Neuronal stem cell (in vitro differentiated cells): ENCODE data around the gene LCT.

Source experiments
- DNase-seq: peaks from one replicate; pipeline ENCODE4 v3.0.0-alpha.2; 2013; ENCODE audit warnings: low spot score
- H2AFZ ChIP-seq: one replicate; pipeline ENCODE4 v1.6.1; 2013; ENCODE audit warnings: mild to moderate bottlenecking, low read length, inconsistent platforms
- H2AK5ac ChIP-seq: 2 replicates; pipeline ENCODE4 v1.6.1; 2013; ENCODE audit warnings: low read depth, mild to moderate bottlenecking, inconsistent platforms, low read length, moderate library complexity, mixed read lengths
- H2BK120ac ChIP-seq: 2 replicates; pipeline ENCODE4 v1.6.1; 2013; ENCODE audit warnings: low read depth, mild to moderate bottlenecking, inconsistent platforms, low read length, moderate library complexity, mixed read lengths
- H2BK12ac ChIP-seq: one replicate; pipeline ENCODE4 v1.6.1; 2013; ENCODE audit warnings: low read length, inconsistent platforms
- H2BK15ac ChIP-seq: 2 replicates; pipeline ENCODE4 v1.6.1; 2013; ENCODE audit warnings: mild to moderate bottlenecking, low read length, inconsistent platforms, mixed read lengths
- H2BK5ac ChIP-seq: one replicate; pipeline ENCODE4 v1.6.1; 2013; ENCODE audit warnings: inconsistent platforms, mild to moderate bottlenecking, low read length, moderate library complexity
- H3K14ac ChIP-seq: one replicate; pipeline ENCODE4 v1.6.1; 2013; ENCODE audit warnings: low read length, inconsistent platforms
- H3K18ac ChIP-seq: 2 replicates; pipeline ENCODE4 v1.6.1; 2013; ENCODE audit warnings: low read length, inconsistent platforms
- H3K23ac ChIP-seq: 2 replicates; pipeline ENCODE4 v1.6.1; 2013; ENCODE audit warnings: low read depth, mild to moderate bottlenecking, mixed read lengths, low read length, inconsistent platforms; ENCODE audit not compliant: poor library complexity
- H3K27ac ChIP-seq: replicated peaks from 3 replicates; pipeline ENCODE4 v1.5.1; 2013; ENCODE audit warnings: low read length, inconsistent platforms
- H3K27me3 ChIP-seq, 3 experiments: 2 replicates each; pipeline ENCODE4 v1.6.1; 2013; ENCODE audit warnings: low read length in 3 of 3, mild to moderate bottlenecking in 2 of 3, inconsistent platforms in 1 of 3, low read depth in 1 of 3, mixed read lengths in 1 of 3, moderate library complexity in 1 of 3; ENCODE audit not compliant: control insufficient read depth in 3 of 3, insufficient read depth in 3 of 3
- H3K36me3 ChIP-seq, 2 donors: replicated peaks in 1 of 2; 2 replicates each; pipeline ENCODE4 v1.6.1; 2013; ENCODE audit warnings: low read length in 2 of 2; ENCODE audit not compliant: control insufficient read depth in 2 of 2, insufficient read depth in 2 of 2
- H3K4ac ChIP-seq: 2 replicates; pipeline ENCODE4 v1.6.1; 2013; ENCODE audit warnings: inconsistent platforms, mild to moderate bottlenecking, low read length, moderate library complexity
- H3K4me1 ChIP-seq, 2 donors: 1 replicate in 1 of 2; 2 replicates in 1 of 2; pipeline ENCODE4 v1.6.1; 2013; ENCODE audit warnings: low read length in 2 of 2, low read depth in 1 of 2; ENCODE audit not compliant: control insufficient read depth in 2 of 2, insufficient read depth in 1 of 2
- H3K4me2 ChIP-seq: one replicate; pipeline ENCODE4 v1.6.1; 2013; ENCODE audit warnings: mild to moderate bottlenecking, low read length, inconsistent platforms; ENCODE audit not compliant: insufficient read depth, poor library complexity, severe bottlenecking
- H3K4me3 ChIP-seq, 2 donors: 2 replicates each; pipeline ENCODE4 v1.5.1; 2013; ENCODE audit warnings: low read length in 2 of 2, mild to moderate bottlenecking in 2 of 2, inconsistent platforms in 1 of 2, moderate library complexity in 1 of 2
- H3K79me1 ChIP-seq: one replicate; pipeline ENCODE4 v1.6.1; 2013; ENCODE audit warnings: low read depth, mild to moderate bottlenecking, inconsistent platforms, low read length, moderate library complexity
- H3K9ac ChIP-seq: one replicate; pipeline ENCODE4 v1.6.1; 2013; ENCODE audit warnings: mild to moderate bottlenecking, low read depth, low read length, inconsistent platforms; ENCODE audit not compliant: poor library complexity
- H3K9me3 ChIP-seq, 2 donors: replicated peaks in 1 of 2; 2 replicates each; pipeline versions ENCODE3 to v1.6.1; 2013; ENCODE audit warnings: low read length in 2 of 2, mild to moderate bottlenecking in 2 of 2, inconsistent platforms in 1 of 2, low read depth in 1 of 2, mixed read lengths in 1 of 2, moderate library complexity in 1 of 2; ENCODE audit not compliant: control insufficient read depth in 2 of 2, insufficient read depth in 1 of 2
- H4K8ac ChIP-seq: one replicate; pipeline ENCODE4 v1.6.1; 2013; ENCODE audit warnings: low read depth, mild to moderate bottlenecking, inconsistent platforms, low read length, moderate library complexity
- H4K91ac ChIP-seq: one replicate; pipeline ENCODE4 v1.6.1; 2013; ENCODE audit warnings: low read length, low read depth, mild to moderate bottlenecking, inconsistent platforms; ENCODE audit not compliant: poor library complexity
- WGBS, 2 donors: extraction: QIAGEN DNeasy Blood & Tissue Kit; methylation state at CpG; one replicate each; pipeline ENCODE4 v1.1.7; 2013; ENCODE audit warnings: missing lambda C conversion rate in 2 of 2, mixed read lengths in 1 of 2; ENCODE audit not compliant: insufficient read length in 2 of 2, insufficient replicate concordance in 1 of 2; ENCODE audit errors: extremely low coverage in 2 of 2; 5-methylcytosine and 5-hydroxymethylcytosine counted together

LCT gene

DNA sequence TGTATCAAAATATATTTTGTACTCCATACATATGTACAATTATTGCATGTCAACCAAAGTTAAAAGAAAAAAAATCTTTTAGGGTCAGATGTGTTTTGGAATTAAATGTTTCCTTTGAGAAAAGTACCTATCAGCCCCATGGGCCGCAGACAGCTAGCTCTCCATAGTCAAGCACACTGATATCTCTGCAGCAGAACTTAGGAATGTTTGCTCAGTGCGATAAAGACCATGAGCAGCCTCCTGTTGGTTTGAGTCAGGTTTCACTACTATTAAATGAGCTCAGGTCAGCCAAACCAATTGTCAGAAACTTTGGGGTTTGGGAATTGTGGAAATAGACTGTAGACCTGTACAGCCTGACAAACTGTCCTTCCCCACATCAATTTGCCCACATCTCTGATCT, 33.7 kb downstream of the LCT start:
- Histone ChIP-seq H3K23ac (no peak overlapping the region), H3K4me3 (no peak overlapping the region), H3K18ac (no peak overlapping the region), H2BK15ac (no peak overlapping the region), H3K4me1 (no peaks in the 10 kb centered on the region), H2BK12ac (no peak overlapping the region), H3K4ac (no peak overlapping the region), H3K14ac (no peak overlapping the region), H3K9me3 (peaks cover 3 to 15% of the 10 kb centered on the region in 2 donors), H3K9ac (no peak overlapping the region), H4K8ac (no peak overlapping the region), H3K36me3 (no peaks in the 10 kb centered on the region), H4K91ac (no peak overlapping the region), H2AFZ (no peak overlapping the region), H3K27me3 (no peaks in the 10 kb centered on the region), H2BK120ac (no peak overlapping the region), H3K79me1 (no peaks in the 10 kb centered on the region), H2AK5ac (no peak overlapping the region), H3K27ac (no peak overlapping the region), H3K4me2 (no peak overlapping the region), H2BK5ac (no peak overlapping the region)
- no peak for DNase-seq
- WGBS, 2 donors = no CpG with 5 or more reads among the region's 2 CpGs

DNA sequence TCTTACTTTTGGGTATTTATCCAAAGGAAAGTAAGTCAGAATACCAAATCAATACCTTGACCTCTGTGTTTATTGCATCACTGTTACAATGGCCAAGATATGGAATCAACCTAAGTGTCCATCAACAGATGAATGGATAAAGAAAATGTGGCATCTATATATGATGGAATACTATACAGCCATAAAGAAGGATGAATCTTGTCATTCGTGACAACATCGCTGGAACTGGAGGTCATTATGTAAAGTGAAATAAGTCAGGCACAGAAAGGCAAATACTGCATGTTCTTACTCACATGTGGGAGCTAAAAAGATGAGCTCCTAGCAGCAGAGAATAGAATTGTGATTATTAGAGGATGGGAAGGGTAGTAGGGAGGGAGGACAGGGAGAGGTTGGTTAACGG, 34.6 kb downstream of the LCT start:
- Histone ChIP-seq H2BK12ac (no peak overlapping the region), H3K9me3 (peaks cover 3 to 15% of the 10 kb centered on the region in 2 donors), H3K4me2 (no peak overlapping the region), H3K36me3 (no peaks in the 10 kb centered on the region), H2BK120ac (no peak overlapping the region), H3K27ac (no peak overlapping the region), H3K79me1 (no peaks in the 10 kb centered on the region), H4K8ac (no peak overlapping the region), H3K18ac (no peak overlapping the region), H3K4ac (no peak overlapping the region), H3K4me1 (no peaks in the 10 kb centered on the region), H2AFZ (no peak overlapping the region), H3K27me3 (no peaks in the 10 kb centered on the region), H2BK15ac (no peak overlapping the region), H3K4me3 (no peak overlapping the region), H2BK5ac (no peak overlapping the region), H2AK5ac (no peak overlapping the region), H3K23ac (no peak overlapping the region), H3K14ac (no peak overlapping the region), H3K9ac (no peak overlapping the region), H4K91ac (no peak overlapping the region)
- WGBS, 2 donors = no CpG with 5 or more reads among the region's 3 CpGs
- DNase-seq = no peak

DNA sequence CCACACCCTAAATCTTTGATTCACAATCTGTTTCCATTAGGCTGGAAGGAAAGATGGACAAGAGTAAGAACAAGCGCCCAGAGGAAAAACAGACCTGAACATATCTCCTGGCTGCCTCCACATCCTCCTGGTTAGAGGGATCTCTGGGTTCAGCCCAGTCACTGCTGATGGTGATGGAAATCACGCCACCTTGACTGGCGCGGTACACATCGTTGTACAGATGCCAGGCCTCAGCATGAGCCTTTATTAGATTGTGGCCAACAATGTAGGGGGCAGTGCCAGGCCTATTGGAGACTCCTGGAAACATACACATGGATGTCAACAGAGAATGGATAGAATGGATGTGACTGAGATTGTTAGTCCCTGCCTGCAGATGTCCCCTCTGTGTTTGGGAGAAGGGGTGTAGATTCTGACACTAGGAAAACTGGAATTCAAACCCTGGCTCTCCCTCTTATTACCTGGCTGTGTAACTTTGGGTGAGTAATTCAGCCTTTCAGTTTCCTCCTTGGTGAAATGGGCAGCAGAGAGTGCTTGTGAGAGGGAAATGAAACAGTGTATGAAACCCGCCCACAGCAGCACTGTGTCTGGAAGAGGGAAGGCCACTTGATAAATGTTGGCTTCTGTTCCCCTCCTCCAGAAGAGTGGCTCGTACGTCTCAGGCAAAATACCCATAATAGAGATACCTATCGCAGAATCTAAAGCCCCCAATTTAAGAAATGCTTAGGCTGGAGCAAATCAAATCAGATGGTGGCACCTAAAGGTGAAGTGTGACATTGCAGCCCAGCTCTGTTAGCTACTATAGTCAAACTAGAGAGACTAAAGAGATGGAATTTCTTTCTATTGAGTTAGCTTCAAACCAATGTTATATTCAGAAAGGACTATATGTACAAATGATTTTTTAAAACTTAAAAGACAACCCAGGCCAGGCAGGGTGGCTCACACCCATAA, 36.2 kb downstream of the LCT start:
- Histone ChIP-seq H3K9me3 (peaks cover 3 to 15% of the 10 kb centered on the region in 2 donors), H2AFZ (no peak overlapping the region), H2BK12ac (no peak overlapping the region), H3K27ac (no peak overlapping the region), H3K4ac (no peak overlapping the region), H3K36me3 (no peaks in the 10 kb centered on the region), H3K18ac (no peak overlapping the region), H3K23ac (no peak overlapping the region), H3K27me3 (no peaks in the 10 kb centered on the region), H3K4me3 (no peak overlapping the region), H2BK120ac (no peak overlapping the region), H4K91ac (no peak overlapping the region), H2BK15ac (no peak overlapping the region), H2AK5ac (no peak overlapping the region), H3K9ac (no peak overlapping the region), H3K4me1 (no peaks in the 10 kb centered on the region), H3K14ac (no peak overlapping the region), H3K4me2 (no peak overlapping the region), H4K8ac (no peak overlapping the region), H2BK5ac (no peak overlapping the region), H3K79me1 (no peaks in the 10 kb centered on the region)
- no CpG with 5 or more reads among the region's 9 CpGs for WGBS, 2 donors
- DNase-seq = no peak

DNA sequence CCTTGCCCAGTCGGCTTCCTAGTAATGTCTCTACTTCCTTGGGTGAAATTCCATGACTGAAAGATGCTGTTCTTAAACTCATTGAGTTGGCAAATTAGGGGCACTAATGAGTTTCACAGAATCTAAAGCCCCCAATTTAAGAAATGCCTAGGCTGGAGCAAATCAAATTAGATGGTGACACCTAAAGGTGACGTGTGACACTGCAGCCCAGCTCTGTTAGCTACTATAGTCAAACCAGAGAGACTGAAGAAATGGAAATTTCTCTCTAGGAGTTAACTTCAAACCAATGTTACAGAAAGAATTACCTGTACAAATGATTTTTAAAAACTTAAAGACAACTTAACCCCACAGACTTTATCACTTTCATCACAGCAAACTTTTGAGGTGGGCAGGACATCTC, 37.2 kb downstream of the LCT start:
- Histone ChIP-seq H3K23ac (no peak overlapping the region), H3K14ac (no peak overlapping the region), H3K36me3 (no peaks in the 10 kb centered on the region), H2BK120ac (no peak overlapping the region), H2AFZ (no peak overlapping the region), H4K8ac (no peak overlapping the region), H3K27ac (no peak overlapping the region), H3K9ac (no peak overlapping the region), H2AK5ac (no peak overlapping the region), H3K4me1 (no peaks in the 10 kb centered on the region), H3K4me2 (no peak overlapping the region), H2BK5ac (no peak overlapping the region), H3K18ac (no peak overlapping the region), H3K79me1 (no peaks in the 10 kb centered on the region), H3K27me3 (no peaks in the 10 kb centered on the region), H3K4ac (no peak overlapping the region), H2BK15ac (no peak overlapping the region), H4K91ac (no peak overlapping the region), H2BK12ac (no peak overlapping the region), H3K4me3 (no peak overlapping the region), H3K9me3 (peaks cover 3 to 15% of the 10 kb centered on the region in 2 donors)
- no peak for DNase-seq
- no CpG with 5 or more reads among the region's 2 CpGs for WGBS, 2 donors
